Glomerular visceral epithelial cell (primary cell): ENCODE results near the gene TP53AIP1.

Source experiments
- DNase-seq: peaks from one replicate; pipeline ENCODE4 v3.0.0-alpha.2; 2016; ENCODE audit errors: extremely low spot score

The TP53AIP1 gene

GRCh38 chr11:128890543-128891368 is 51.9 kb downstream of the TP53AIP1 start, which contains the start of gene KCNJ5:
Gene KCNJ5 (plus strand): TSS chr11:128891356. CDS start chr11:128911274, 19,918 bp downstream.
- DNase-seq: no peak

- DNase-seq: no peak
Observed at GRCh38 chr11:128890216-128890542, 52.5 kb downstream of the TP53AIP1 start.

GRCh38 chr11:128889657-128890213 is 52.9 kb downstream of the TP53AIP1 start:
- no peak for DNase-seq

- DNase-seq: no peak
Observed at GRCh38 chr11:128888034-128888985, 54.4 kb downstream of the TP53AIP1 start.

- DNase-seq: no peak
Observed at GRCh38 chr11:128886406-128887124, 56.1 kb downstream of the TP53AIP1 start.
